Activated CD8-positive, alpha-beta memory T cell treated with anti-CD3 and anti-CD28 coated beads for 48 hours (primary cell): ENCODE measurements around the gene ICE2.
"Not testable (repeated sequence)": the region's sequence is repeated elsewhere in the genome, so short reads cannot be mapped to it uniquely, and the experiment has no call there.

Experiments
- DNase-seq, 3 experiments: peaks; one replicate each; pipeline ENCODE4 v3.0.0-alpha.2; 2020; ENCODE audit warnings: low read depth in 2 of 3, low spot score in 2 of 3

ICE2 gene

DNA sequence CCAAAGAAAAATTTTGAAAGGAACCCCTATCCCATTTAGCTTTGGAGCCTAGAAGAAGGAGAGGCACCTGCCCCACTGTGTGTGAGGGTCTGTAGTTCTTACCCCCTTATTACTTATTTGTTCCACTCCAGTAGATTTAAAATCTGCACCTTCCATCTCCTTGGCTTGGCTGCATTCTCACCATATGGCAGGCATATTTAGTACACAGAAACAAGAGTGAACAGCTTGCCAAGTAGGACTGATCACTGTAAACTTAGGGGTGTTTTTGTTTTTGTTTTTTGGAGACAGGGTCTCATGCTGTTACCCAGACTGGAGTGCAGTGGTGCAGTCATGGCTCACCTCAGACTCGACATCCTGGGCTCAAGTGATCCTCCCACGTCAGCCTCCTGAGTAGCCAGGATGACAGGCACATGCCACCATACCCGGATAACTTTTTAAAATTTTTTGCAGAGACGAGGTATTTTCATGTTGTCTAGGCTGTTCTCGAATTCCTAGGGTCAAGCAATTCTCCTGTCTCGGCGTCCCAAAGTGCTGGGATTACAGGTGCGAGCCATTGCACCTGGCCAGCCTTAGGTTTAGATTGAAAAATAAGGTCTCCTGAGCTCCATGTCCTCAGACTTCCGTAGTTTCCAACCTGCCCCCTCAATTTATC lies 67.0 kb downstream of the ICE2 start:
- DNase-seq = no peak

DNA sequence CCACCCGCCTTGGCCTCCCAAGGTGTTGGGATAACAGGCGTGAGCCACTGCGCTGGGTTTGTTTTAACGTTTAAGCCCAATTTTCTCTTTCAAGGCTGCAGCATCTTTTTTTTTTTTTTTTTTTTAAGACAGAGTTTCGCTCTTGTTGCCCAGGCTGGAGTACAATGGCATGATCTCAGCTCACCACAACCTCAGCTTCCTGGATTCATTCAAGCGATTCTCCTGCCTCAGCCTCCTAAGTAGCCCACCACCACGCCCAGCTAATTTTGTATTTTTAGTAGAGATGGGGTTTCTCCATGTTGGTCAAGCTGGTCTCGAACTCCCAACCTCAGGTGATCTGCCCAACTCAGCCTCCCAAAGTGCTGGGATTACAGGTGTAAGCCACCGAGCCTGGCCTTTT lies 68.6 kb downstream of the ICE2 start:
- DNase-seq = not testable (repeated sequence)

DNA sequence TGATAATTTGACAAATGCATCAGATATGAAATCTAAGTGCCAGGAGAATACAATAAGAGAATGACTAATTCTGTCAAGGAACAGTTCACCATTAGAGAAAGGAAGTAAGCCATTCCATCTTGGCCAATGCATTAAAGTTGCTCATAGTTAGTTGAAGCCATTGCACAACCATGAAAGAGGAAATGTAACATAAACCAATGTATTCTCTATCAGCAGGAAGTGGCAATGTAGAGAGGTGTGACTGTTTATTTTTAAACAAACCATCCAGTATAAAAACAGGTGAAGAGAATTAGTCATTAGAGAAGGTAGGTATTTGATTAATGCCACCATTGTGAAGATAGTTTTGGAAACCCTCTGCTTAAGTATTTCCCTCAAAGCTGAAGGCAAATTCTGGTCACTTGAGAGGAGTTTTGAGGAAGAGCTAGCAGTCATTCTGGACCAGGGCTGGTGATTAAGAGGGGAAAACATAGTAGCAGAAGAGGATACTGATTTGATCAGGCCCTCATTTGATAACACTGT lies 70.4 kb downstream of the ICE2 start:
- DNase-seq = no peak

DNA sequence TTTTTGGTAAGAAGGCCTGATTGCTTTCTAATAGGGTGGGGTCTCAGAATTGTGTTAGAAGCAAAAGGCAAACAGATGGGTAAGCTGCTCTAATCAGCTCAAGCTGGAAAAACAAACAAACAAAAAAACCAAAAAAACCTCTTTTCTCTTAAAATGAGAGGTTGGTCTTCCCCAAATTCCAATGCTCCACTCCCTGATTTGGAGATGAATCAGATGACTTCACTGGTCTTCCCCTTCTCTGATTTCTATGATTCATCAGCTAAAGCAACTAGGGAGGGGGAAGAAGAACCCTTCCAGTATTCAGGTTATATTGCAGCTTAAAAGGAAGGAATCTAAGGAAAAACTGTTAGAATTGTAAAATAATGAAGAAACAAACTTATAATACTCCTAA lies 71.5 kb downstream of the ICE2 start:
- DNase-seq = no peak

DNA sequence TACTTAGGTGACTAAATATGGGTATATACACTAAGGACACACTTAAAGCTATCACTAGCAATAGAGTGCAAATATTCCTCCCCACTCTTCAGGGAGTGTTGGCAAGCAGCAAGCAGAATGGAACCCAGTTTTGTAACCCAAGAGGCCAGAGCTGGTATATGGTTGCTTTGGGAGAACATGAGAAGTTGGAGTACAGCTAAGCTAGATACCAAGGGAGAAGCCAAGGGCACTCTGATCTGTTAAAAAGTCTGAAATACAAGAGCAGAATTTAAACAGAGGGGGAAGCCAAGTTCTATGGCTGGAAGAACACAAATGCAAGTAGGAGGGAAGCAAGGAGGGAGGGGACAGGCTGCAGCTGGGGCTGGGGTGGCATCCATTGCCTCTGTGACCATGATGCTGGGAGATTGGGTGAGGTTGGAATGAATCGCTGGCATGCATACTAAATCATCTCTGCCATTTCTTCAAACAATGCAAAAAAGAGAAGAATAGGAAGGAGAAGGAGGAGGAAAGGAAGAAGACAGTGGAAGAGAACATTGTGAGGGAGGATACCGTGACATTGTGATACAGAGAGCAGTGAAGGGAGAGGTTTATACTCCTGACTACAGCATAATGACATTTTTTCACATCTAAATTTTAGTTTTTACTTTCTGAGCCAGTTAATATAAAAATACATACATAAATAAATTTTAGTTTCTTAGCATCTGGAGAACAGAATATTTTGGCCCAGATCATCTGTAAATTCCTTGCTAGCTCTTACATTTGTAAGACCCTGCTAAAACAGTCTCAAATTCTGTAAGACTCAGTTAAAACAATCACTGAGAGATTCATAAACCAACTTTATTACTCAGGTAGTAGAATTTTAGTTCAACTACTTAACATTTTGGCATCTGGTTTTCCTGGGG lies 72.2 kb downstream of the ICE2 start:
- no peak for DNase-seq

DNA sequence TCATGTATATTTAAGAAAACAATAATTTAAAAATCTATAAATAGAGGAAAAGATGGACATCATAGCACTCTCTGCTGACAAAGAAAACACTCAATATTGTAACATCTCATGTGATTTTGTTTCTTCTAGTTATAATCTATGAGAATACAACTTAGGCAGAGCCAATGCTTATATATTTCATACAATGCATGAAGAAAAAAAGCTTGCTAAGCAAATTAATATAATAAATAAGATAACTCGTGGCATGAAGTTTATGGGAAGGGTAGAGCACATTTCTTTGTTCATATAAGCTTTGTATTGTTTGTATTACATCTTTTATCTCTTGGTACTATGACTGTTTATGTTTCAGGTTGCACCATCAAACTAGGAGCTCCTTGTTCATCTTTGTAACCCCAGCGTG lies 73.5 kb downstream of the ICE2 start:
- no peak for DNase-seq

DNA sequence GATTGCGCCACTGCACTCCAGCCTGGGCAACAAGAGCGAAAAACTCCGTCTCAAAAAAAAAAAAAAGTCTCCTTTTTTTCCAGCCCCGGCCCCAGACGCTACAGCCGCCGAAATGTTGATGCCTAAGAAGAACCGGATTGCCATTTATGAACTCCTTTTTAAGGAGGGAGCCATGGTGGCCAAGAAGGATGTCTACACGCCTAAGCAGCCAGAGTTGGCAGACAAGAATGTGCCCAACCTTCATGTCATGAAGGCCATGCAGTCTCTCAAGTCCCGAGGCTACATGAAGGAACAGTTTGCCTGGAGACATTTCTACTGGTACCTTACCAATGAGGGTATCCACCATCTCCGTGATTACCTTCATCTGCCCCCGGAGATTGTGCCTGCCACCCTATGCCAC lies 74.6 kb downstream of the ICE2 start:
- not testable (repeated sequence) for DNase-seq

DNA sequence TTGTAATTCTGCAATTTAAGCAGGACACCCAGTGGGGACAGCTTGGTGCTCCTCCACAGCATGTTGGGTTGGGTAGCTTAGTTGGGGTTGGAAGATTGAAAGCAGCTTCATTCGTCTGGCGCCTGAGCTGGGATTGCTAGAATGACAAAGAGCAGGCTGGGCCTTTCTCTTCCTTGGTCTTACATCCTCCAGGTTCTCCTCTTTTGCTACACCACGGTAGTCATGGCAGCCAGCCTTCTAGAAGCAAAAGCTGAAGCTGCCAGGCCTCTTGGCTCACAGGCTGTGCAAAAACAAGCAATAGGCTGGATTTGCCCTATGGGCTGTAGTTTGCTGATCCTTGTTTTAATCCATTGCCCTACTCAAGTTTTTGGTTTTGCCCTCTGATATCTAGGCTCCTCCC lies 78.0 kb downstream of the ICE2 start:
- DNase-seq = no peak

DNA sequence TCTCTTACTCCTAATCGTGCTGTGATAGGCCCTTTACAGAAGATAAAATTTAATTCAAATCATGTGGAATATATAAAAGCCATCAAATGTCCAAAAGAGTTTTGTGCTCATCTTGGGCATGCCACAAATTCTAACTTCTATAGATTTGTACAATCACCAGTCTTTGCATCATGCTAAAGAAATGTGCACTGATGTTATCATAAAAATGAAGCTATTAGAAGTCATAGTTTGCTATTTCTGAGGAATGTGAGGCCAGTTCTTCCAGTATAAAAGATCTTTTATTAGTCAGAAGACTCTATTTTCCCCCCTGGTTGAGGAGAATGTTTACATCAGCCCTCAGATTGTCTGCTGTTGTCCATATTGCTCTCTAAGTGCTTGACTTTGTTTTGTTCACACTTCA lies 79.0 kb downstream of the ICE2 start:
- no peak for DNase-seq

DNA sequence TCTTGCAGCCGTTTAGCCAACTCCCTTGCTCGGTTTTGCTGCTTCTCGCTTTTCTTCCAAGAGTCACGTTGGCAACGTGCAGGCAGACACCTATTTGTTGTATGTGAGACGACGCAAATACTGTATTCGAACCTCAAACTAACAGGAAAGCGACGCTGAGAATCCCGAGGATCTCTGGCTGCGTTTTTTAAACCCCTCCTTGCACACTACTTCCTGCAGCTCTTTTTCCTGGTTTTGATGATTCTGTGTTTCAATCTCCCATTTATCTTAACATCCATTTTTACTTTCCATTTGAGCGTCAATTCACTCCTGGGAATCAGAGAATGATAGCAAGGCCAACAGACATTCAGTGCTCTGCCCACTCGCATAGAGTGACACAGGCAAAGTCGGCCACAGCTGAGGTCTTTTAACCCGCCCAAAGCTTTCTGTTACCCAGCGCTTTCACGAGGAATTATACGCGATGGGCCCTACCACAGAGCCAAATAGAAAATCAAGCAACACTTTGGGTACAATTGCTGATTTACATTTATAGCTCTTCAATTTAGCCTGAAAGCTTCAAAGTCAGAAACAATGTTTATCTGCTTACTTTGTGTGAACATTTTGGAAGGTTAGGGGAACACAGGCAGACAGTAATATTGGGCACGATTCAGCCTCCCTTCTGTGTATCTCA lies 79.6 kb downstream of the ICE2 start:
- DNase-seq = no peak

DNA sequence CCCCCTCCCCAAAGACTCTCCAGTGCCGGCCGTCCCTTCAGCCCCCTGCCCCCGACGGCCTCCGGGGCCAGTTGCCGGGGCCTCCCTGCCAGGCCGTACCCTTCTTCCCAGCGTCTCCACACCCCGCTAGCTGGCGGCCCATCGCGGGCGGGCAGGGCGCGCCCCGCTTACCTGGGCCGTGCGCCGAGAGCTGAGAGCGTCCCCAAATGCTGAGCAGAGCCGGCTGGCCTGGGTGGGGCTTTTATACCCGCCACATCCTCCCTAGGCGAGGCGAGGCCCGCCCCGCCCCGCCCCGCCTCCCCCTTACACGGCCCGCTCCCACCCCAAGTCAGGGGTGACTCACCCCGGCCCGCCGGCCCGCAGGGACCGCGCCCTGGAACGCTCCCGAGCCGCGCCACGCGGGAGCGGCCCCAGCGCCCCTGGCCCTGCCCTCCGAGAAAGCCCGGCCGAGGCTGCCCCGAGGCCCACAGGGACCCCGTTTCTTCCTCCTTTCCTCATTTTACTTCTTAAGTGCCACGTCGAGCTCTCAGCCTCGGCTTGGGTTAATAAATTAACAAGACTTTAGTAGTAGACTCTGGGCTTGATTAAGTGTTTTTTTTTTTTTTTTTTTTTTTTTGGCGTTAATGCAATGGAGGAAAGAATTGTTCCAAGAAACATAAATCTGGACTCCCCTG lies 81.0 kb downstream of the ICE2 start, which contains the start of gene ANXA2:
ANXA2 (minus strand) TSS at position 215 of the 674 bp plus-strand sequence. CDS start 11,911 bp downstream, outside the sequence.
- peak; percentile 51 to 70 (median 57) for DNase-seq

DNA sequence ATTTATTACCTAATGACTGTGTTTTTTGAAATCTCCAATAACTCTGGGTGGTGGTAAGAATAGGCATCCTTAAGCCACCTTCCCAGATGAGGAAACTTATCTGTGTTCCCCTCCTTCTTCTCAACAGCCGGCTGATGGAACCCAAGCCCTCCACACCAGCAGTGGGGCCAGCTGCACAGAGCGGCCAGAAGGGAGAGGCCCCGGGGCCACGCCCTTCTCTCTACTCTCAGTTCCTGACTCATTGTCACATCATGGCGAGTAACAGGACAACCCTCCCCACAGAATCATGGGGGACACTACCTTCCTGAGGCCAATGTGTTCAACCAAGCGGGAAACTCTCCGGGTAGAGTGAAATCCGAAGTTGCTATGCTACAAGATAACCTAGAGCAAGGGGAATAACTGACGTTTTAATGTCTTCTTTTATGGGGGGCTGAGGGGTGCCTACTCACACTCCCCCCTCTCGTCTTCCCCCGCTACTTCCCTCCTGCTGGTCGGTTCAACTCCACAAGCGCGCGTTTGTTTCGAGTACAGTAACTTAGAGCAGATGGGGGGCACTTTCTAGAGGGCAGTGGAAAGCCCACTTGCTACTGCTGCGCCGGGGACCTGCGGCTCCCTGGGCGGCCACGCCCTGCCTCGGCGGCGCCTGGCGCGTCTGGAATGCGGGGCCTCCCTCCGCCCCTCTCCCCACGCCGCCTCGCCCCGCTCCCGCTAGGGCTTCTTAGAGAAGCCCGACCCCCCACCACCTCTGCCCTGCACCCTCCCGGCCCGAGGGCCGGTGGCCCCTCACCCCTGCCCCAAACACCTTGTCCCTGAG lies 81.8 kb downstream of the ICE2 start:
- peak; percentile 25 to 38 (median 26) for DNase-seq

DNA sequence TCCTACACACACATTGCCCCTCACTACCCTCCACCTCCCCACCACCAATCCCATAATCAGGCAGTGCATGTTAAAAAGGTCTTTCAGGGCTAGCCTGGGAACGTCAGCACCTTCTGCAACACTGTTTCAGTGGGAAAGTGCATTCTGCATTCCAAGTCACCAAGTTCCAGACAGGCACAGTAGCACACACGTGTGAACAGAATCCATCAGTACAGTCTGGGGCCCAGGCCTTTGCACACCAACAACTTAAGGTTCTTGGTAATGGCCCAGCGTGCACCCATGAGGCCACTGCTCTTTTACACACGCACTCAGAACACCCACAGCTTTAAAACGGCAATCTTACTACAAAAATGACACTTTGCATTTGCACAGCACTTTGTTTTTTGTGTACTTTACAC lies 82.4 kb downstream of the ICE2 start:
- DNase-seq = no peak

DNA sequence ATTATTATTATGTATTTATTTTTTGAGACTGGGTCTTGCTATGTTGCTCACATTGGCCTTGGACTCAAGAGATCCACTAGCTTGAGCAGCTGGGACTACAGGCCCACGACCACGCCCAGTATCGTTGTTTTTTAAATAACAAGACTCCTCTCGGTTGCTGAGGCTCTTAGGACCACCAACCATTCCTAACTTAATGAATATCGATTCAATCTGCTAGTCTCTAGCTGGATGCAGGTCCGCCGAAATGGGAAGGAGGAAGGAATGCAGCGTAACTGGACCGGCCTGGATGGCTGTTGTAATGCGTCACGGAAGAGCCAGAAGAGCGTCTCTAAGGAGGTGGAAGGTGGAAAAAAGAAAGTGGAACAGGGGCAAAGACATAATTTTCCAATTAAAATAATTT lies 82.8 kb downstream of the ICE2 start:
- DNase-seq = no peak

DNA sequence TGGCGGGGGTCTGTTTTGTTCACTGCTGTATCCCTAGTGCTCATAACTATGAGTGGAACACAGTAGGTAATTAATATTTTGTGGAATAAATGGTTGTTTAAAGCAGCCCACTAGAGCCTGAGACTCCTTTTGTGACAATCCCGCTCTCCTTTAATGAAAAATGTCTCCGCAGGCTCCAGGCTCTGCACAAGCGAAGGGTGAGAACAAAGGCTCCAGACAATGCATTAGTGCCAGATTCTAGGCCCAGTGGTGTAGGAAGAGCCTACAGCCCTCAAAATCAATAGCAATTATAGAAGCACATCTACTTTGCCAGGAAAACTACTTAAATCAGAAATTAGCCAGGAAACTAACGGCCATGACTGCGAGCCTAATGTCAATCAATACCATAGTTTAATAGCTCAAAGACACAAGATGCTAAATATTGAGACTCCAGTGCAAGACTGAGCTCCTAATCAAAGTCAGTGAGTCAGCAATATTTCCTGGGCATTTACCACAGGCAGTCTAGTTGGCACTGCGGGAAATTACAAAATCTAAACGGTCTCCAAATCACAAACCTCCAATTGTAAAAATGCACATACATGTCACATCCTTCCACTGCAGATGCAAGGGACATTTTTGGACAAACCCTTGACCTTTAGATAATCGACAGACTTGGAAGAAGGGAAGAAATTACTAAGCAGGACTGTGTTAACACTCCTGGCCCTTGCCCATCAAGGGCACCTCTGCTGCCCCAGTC lies 83.5 kb downstream of the ICE2 start:
- DNase-seq = no peak

DNA sequence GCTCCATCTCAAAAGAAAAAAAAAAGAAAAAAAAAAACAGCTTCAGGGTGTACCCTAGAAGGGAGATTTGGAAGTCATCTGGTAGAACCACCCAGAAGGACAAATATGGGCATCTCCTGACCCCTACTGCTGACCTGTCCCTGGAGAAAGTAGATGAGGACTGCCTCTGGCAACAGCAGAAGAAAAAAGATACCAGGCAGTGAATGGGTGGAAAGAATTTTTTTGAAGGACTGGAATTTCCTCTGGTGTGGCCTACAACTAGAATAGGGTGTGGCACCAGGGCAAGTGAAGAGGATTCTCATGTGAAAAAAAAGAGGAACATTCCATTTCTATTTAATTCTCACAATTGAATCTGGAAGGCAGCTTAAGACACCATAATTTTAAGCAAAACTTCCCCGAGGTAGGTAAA lies 84.2 kb downstream of the ICE2 start:
- DNase-seq = no peak

DNA sequence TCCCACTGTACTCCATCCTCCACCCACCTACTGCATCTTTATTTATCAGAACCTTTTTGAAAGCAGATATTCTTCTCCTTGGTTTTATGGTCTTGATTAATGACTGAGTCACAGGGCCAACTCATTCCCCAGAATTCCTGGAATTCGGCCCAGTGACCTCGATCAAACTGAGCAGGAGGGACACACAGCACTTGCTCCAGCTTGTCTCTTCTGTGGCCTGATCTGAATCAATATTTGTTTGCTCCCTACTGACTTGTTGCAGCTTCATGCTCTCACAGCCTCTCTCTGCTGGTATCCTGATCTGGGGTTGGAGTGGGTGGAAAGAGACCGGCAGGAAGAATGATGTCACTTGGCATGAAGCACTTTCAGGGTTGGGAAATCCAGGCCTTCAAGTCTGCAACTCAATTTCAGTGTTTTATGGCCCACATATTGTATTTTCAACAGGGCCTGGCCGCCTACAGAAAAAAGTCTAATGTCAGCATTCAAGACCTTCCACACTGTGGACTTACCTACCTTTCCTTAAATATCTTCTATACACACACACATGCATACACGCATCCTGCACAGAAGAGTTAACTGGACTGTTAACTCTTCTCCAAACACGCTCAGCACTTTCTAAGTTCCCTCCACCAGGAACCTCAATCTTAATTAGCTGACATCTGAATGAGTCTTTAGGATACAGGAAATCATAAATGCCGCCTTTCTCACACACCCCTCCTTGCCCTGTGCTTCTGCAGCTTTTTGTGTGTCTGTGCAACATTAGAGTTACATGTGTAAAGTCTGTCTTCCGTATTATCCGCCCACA lies 85.8 kb downstream of the ICE2 start:
- DNase-seq = no peak

DNA sequence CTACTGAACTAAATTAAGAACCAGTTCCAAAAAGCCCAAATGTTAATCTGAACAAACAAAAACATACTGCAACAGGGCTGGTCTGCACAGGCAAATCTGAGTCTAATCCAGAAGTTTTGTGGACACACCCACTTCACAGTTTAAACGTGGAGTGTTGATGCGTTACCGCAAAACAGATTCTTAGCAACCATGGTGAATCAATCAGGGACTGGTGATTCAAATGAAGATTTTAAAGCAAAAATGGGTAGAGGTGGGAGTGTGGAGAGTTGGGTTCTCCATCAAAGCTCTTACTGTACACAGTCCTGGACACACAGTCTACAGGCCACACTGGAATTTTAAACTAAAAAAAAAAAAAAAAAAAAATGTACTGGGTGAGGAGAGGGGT lies 86.3 kb downstream of the ICE2 start:
- DNase-seq = no peak
